H9 (cell line): ENCODE measurements around the gene ANKRD62. TPM values are rescaled to one million over a fixed set of nuclear protein-coding genes. Genes with fewer than 3 reads are reported as not detected.

Source experiments
- DNase-seq: peaks from one replicate; pipeline ENCODE4 v3.0.0-alpha.2; 2017
- H2AFZ ChIP-seq: one replicate; pipeline ENCODE4 v1.6.1; 2013; ENCODE audit warnings: mild to moderate bottlenecking, low read length, control low read depth, moderate library complexity
- H2AK5ac ChIP-seq: 2 replicates; pipeline ENCODE4 v1.6.1; 2013; ENCODE audit warnings: low read length, control low read depth, mixed read lengths; ENCODE audit not compliant: insufficient read length
- H2BK120ac ChIP-seq: one replicate; pipeline ENCODE4 v1.6.1; 2013; ENCODE audit warnings: low read depth, mild to moderate bottlenecking, low read length, control low read depth, inconsistent platforms; ENCODE audit not compliant: poor library complexity, severe bottlenecking
- H2BK12ac ChIP-seq: 2 replicates; pipeline ENCODE4 v1.6.1; 2013; ENCODE audit warnings: low read length, control low read depth, mixed read lengths, low read depth; ENCODE audit not compliant: insufficient read length
- H2BK15ac ChIP-seq: 2 replicates; pipeline ENCODE4 v1.6.1; 2013; ENCODE audit warnings: low read depth, low read length, control low read depth
- H2BK20ac ChIP-seq: one replicate; pipeline ENCODE4 v1.6.1; 2013; ENCODE audit warnings: low read depth, mild to moderate bottlenecking, low read length, control low read depth, inconsistent platforms; ENCODE audit not compliant: poor library complexity, severe bottlenecking
- H2BK5ac ChIP-seq: 2 replicates; pipeline ENCODE4 v1.6.1; 2013; ENCODE audit warnings: low read length, control low read depth, mixed read lengths; ENCODE audit not compliant: insufficient read length
- H3K14ac ChIP-seq: 2 replicates; pipeline ENCODE4 v1.6.1; 2013; ENCODE audit warnings: low read length, control low read depth; ENCODE audit not compliant: insufficient read depth
- H3K18ac ChIP-seq: 2 replicates; pipeline ENCODE4 v1.6.1; 2013; ENCODE audit warnings: low read depth, mild to moderate bottlenecking, mixed read lengths, low read length, control low read depth; ENCODE audit not compliant: insufficient read length
- H3K23ac ChIP-seq: 2 replicates; pipeline ENCODE4 v1.6.1; 2013; ENCODE audit warnings: low read length, control low read depth, mixed read lengths, low read depth; ENCODE audit not compliant: insufficient read length
- H3K23me2 ChIP-seq: 2 replicates; pipeline ENCODE4 v1.6.1; 2013; ENCODE audit warnings: low read depth, mild to moderate bottlenecking, mixed read lengths, low read length, control low read depth; ENCODE audit not compliant: insufficient read length, poor library complexity, severe bottlenecking
- H3K27ac ChIP-seq: 2 replicates; pipeline ENCODE4 v1.5.1; 2013; ENCODE audit warnings: low read length, control low read depth, mixed read lengths, low read depth; ENCODE audit not compliant: insufficient read length
- H3K27me3 ChIP-seq: 2 replicates; pipeline ENCODE4 v1.6.1; 2013; ENCODE audit warnings: low read length, control low read depth, inconsistent platforms; ENCODE audit not compliant: insufficient read depth
- H3K4ac ChIP-seq: 2 replicates; pipeline ENCODE4 v1.6.1; 2013; ENCODE audit warnings: low read depth, mild to moderate bottlenecking, control low read depth, inconsistent platforms, low read length, moderate library complexity
- H3K4me1 ChIP-seq: 2 replicates; pipeline ENCODE4 v1.6.1; 2013; ENCODE audit warnings: low read length, control low read depth, inconsistent platforms; ENCODE audit not compliant: insufficient read depth
- H3K4me2 ChIP-seq: 2 replicates; pipeline ENCODE4 v1.6.1; 2013; ENCODE audit warnings: low read length, control low read depth, mixed read lengths; ENCODE audit not compliant: insufficient read length, insufficient read depth
- H3K56ac ChIP-seq: 2 replicates; pipeline ENCODE4 v1.6.1; 2013; ENCODE audit warnings: low read depth, mild to moderate bottlenecking, mixed read lengths, low read length, control low read depth; ENCODE audit not compliant: insufficient read length
- H3K79me1 ChIP-seq: 2 replicates; pipeline ENCODE4 v1.6.1; 2013; ENCODE audit warnings: low read depth, mild to moderate bottlenecking, moderate library complexity, low read length, control low read depth, inconsistent platforms; ENCODE audit not compliant: insufficient read depth, poor library complexity, severe bottlenecking
- H3K79me2 ChIP-seq: 2 replicates; pipeline ENCODE4 v1.6.1; 2013; ENCODE audit warnings: low read length, control low read depth, inconsistent platforms; ENCODE audit not compliant: insufficient read depth
- H3K9ac ChIP-seq: 2 replicates; pipeline ENCODE4 v1.6.1; 2013; ENCODE audit warnings: low read length, control low read depth, mixed read lengths; ENCODE audit not compliant: insufficient read length; ENCODE audit errors: extremely low read depth
- H3K9me3 ChIP-seq: one replicate; pipeline ENCODE4 v1.6.1; 2013; ENCODE audit warnings: low read depth, low read length, inconsistent platforms; ENCODE audit not compliant: control insufficient read depth
- H3T11ph ChIP-seq: one replicate; pipeline ENCODE4 v1.6.1; 2013; ENCODE audit warnings: mild to moderate bottlenecking, low read length, control low read depth, inconsistent platforms
- H4K20me1 ChIP-seq: one replicate; pipeline ENCODE4 v1.6.1; 2013; ENCODE audit not compliant: control insufficient read depth, insufficient read length, insufficient read depth
- H4K5ac ChIP-seq: 2 replicates; pipeline ENCODE4 v1.6.1; 2013; ENCODE audit warnings: low read depth, mild to moderate bottlenecking, mixed read lengths, low read length, control low read depth; ENCODE audit not compliant: insufficient read length
- H4K8ac ChIP-seq: replicated peaks from 2 replicates; pipeline ENCODE4 v1.6.1; 2013; ENCODE audit warnings: low read length, control low read depth, mixed read lengths, low read depth; ENCODE audit not compliant: insufficient read length
- H4K91ac ChIP-seq: 2 replicates; pipeline ENCODE4 v1.6.1; 2013; ENCODE audit warnings: low read depth, mild to moderate bottlenecking, moderate library complexity, mixed read lengths, low read length, control low read depth; ENCODE audit not compliant: insufficient read length
- H3K27ac Mint-ChIP-seq, 3 experiments: 2 replicates in 2 of 3; 3 replicates in 1 of 3; pipeline ENCODE4 v1.8.0; 2020 to 2021; ENCODE audit warnings: mixed read lengths in 3 of 3, mild to moderate bottlenecking in 1 of 3, moderate library complexity in 1 of 3
- H3K27me3 Mint-ChIP-seq: 2 replicates; pipeline ENCODE4 v1.8.0; 2021; ENCODE audit warnings: low read depth, mild to moderate bottlenecking, moderate library complexity, mixed read lengths
- H3K36me3 Mint-ChIP-seq, 3 experiments: 2 replicates in 2 of 3; 3 replicates in 1 of 3; pipeline ENCODE4 v1.8.0; 2020 to 2021; ENCODE audit warnings: low read depth in 3 of 3, mixed read lengths in 3 of 3; ENCODE audit not compliant: insufficient read depth in 1 of 3
- H3K4me1 Mint-ChIP-seq, 2 experiments: 2 replicates each; pipeline ENCODE4 v1.8.0; 2020; ENCODE audit warnings: mixed read lengths in 2 of 2
- H3K4me3 Mint-ChIP-seq, 2 experiments: 2 replicates in 1 of 2; 3 replicates in 1 of 2; pipeline ENCODE4 v1.8.0; 2020 to 2021; ENCODE audit warnings: mild to moderate bottlenecking in 2 of 2, mixed read lengths in 2 of 2, moderate library complexity in 1 of 2
- H3K9me3 Mint-ChIP-seq, 2 experiments: 2 replicates in 1 of 2; 3 replicates in 1 of 2; pipeline ENCODE4 v1.8.0; 2020; ENCODE audit warnings: mild to moderate bottlenecking in 2 of 2, mixed read lengths in 2 of 2, moderate library complexity in 1 of 2
- CTCF ChIP-seq: fragments of 200-600 bp; sonication (generic); conservative IDR thresholded peaks from 3 replicates; pipeline ENCODE4 v1.8.0; 2021; ENCODE audit warnings: antibody characterized with exemption, mild to moderate bottlenecking
- WGBS: extraction: QIAGEN DNeasy Blood & Tissue Kit; methylation state at CpG from one replicate; pipeline ENCODE4 v1.1.7; 2013; ENCODE audit warnings: missing lambda C conversion rate, low lambda C conversion rate, mixed read lengths; ENCODE audit not compliant: insufficient read length; ENCODE audit errors: extremely low coverage; 5-methylcytosine and 5-hydroxymethylcytosine counted together
- total RNA-seq: library from RNA; stranded (reverse); gene quantifications from 2 replicates; pipeline ENCODE4 v1.2.1, GENCODE V29; 2021

ANKRD62 gene
- total RNA-seq, 1 experiment from 2014 or later: not detected

GRCh38 chr18:12155996-12156395 is 62.4 kb downstream of the ANKRD62 start:
- Histone ChIP-seq H3K18ac (no peak overlapping the region), H3K23ac (no peak overlapping the region), H3K56ac (no peak overlapping the region), H2BK12ac (no peak overlapping the region), H4K20me1 (no peaks in the 10 kb centered on the region), H3K14ac (no peak overlapping the region), H2AK5ac (no peak overlapping the region), H3K79me1 (no peaks in the 10 kb centered on the region), H3K9me3 (no peaks in the 10 kb centered on the region), H2BK20ac (no peak overlapping the region), H3K27ac (no peak overlapping the region), H4K5ac (no peak overlapping the region), H3T11ph (no peak overlapping the region), H4K8ac (no peak overlapping the region), H3K4me2 (no peak overlapping the region), H3K9ac (no peak overlapping the region), H3K4me1 (no peaks in the 10 kb centered on the region; the same call in 1 of the 2 replicates), H2BK120ac (no peak overlapping the region), H3K4ac (no peak overlapping the region), H2BK15ac (no peak overlapping the region), H2BK5ac (no peak overlapping the region), H4K91ac (no peak overlapping the region), H3K79me2 (no peaks in the 10 kb centered on the region), H3K23me2 (no peaks in the 10 kb centered on the region), H3K27me3 (no peaks in the 10 kb centered on the region), H2AFZ (no peak overlapping the region)
- Mint-ChIP-seq H3K27ac (no peak overlapping the region), H3K27me3 (no peaks in the 10 kb centered on the region), H3K4me3 (no peak overlapping the region), H3K36me3 (no peaks in the 10 kb centered on the region), H3K4me1 (peaks cover 6 to 16% of the 10 kb centered on the region in 2 experiments; a peak in 3 of 4 replicates), H3K9me3 (peaks cover 0 to 3% of the 10 kb centered on the region in 2 experiments; a peak in 1 of 5 replicates)
- no peak for DNase-seq
- no CpG with 5 or more reads among the region's 3 CpGs for WGBS
- TF ChIP-seq CTCF: no peak
